Body of pancreas (tissue), 4 donors: ENCODE measurements around the gene ASS1.

ENCODE experiments used
- CTCF ChIP-seq, 7 experiments: fragments of 450-650 bp in 4 of 7; fragments of 200-600 bp in 3 of 7; sonication (generic) in 3 of 7; IDR thresholded peaks; one replicate each; pipeline ENCODE4 v1.5.1; 2016 to 2019; ENCODE audit warnings: antibody characterized with exemption in 7 of 7
- POLR2A ChIP-seq, 3 donors: fragments of 450-650 bp; IDR thresholded peaks; one replicate each; pipeline ENCODE4 v1.6.1; 2016; ENCODE audit warnings: antibody characterized with exemption in 3 of 3, mild to moderate bottlenecking in 2 of 3

GRCh38 chr9:130402243-130402642 lies 42.5 kb upstream of the ASS1 start:
- no peak for TF ChIP-seq POLR2A (IDR thresholded peaks at IDR 0.05)
- no peak for TF ChIP-seq CTCF (IDR thresholded peaks at IDR 0.05)
